ENCODE measurements around the gene LZTR1.

Gene LZTR1

DNA sequence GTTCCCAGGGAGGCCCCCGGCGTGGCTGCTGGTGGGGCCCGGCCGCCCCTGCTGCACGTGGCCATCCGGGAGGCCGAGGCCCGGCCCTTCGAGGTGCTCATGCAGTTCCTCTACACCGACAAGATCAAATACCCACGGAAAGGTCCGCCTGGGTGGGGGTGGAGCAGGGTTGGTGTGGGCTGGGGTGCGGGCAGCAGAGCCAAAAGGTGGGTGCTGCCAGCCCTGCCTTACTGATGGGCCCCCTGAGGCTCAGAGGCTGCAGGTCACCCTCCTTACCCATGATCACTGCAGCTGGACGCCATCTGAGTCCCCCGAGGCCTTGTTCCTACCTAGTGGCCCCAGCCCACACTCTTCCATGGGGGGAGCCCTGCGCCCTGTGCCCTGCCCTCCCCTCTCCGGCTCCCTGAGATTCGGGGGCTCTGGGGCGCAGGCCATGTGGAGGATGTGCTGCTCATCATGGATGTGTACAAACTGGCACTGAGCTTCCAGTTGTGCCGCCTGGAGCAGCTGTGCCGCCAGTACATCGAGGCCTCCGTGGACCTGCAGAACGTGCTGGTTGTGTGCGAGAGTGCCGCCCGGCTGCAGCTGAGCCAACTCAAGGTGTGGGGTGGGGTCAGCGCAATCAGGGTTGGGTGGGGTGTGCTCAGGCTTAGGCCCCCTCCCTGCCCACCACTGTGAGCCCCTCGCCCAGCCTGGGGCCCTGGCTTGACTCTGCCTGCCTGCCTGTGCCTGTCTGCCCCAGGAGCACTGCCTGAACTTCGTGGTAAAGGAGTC is 12.2 kb downstream of the LZTR1 start:
- TF ChIP-seq, protein P1, sequence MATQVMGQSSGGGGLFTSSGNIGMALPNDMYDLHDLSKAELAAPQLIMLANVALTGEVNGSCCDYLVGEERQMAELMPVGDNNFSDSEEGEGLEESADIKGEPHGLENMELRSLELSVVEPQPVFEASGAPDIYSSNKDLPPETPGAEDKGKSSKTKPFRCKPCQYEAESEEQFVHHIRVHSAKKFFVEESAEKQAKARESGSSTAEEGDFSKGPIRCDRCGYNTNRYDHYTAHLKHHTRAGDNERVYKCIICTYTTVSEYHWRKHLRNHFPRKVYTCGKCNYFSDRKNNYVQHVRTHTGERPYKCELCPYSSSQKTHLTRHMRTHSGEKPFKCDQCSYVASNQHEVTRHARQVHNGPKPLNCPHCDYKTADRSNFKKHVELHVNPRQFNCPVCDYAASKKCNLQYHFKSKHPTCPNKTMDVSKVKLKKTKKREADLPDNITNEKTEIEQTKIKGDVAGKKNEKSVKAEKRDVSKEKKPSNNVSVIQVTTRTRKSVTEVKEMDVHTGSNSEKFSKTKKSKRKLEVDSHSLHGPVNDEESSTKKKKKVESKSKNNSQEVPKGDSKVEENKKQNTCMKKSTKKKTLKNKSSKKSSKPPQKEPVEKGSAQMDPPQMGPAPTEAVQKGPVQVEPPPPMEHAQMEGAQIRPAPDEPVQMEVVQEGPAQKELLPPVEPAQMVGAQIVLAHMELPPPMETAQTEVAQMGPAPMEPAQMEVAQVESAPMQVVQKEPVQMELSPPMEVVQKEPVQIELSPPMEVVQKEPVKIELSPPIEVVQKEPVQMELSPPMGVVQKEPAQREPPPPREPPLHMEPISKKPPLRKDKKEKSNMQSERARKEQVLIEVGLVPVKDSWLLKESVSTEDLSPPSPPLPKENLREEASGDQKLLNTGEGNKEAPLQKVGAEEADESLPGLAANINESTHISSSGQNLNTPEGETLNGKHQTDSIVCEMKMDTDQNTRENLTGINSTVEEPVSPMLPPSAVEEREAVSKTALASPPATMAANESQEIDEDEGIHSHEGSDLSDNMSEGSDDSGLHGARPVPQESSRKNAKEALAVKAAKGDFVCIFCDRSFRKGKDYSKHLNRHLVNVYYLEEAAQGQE (IDR thresholded peaks at IDR 0.05; ENCODE audit: low read depth) = no peak
- no peak for TF ChIP-seq TEAD4 (IDR thresholded peaks at IDR 0.05)
- TF ChIP-seq FOXM1 (IDR thresholded peaks at IDR 0.05; ENCODE audit: borderline replicate concordance, low read depth) = no peak
- no peak for TF ChIP-seq ZBTB7A (IDR thresholded peaks at IDR 0.05; ENCODE audit: low read depth)
- TF ChIP-seq, protein P2, sequence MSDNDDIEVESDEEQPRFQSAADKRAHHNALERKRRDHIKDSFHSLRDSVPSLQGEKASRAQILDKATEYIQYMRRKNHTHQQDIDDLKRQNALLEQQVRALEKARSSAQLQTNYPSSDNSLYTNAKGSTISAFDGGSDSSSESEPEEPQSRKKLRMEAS (IDR thresholded peaks at IDR 0.05) = no peak
- no peak for TF ChIP-seq EGR1 (IDR thresholded peaks at IDR 0.05)
- TF ChIP-seq TAF1 (IDR thresholded peaks at IDR 0.05; ENCODE audit: low read depth) = no peak
- TF ChIP-seq NFIC (IDR thresholded peaks at IDR 0.05) = no peak
- no peak for TF ChIP-seq TCF12 (IDR thresholded peaks at IDR 0.05; ENCODE audit: low read depth)
- no peak for TF ChIP-seq CEBPB (IDR thresholded peaks at IDR 0.05)
- TF ChIP-seq RAD21 (IDR thresholded peaks at IDR 0.05; ENCODE audit: low read depth) = no peak
- TF ChIP-seq, protein P3, sequence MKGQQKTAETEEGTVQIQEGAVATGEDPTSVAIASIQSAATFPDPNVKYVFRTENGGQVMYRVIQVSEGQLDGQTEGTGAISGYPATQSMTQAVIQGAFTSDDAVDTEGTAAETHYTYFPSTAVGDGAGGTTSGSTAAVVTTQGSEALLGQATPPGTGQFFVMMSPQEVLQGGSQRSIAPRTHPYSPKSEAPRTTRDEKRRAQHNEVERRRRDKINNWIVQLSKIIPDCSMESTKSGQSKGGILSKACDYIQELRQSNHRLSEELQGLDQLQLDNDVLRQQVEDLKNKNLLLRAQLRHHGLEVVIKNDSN (IDR thresholded peaks at IDR 0.05) = no peak
- TF ChIP-seq CREB1 (IDR thresholded peaks at IDR 0.05; ENCODE audit: low read depth) = no peak
- no peak for TF ChIP-seq EP300 (IDR thresholded peaks at IDR 0.05; ENCODE audit: borderline replicate concordance)
- TF ChIP-seq YY1 (IDR thresholded peaks at IDR 0.05; ENCODE audit: low read depth) = no peak

DNA sequence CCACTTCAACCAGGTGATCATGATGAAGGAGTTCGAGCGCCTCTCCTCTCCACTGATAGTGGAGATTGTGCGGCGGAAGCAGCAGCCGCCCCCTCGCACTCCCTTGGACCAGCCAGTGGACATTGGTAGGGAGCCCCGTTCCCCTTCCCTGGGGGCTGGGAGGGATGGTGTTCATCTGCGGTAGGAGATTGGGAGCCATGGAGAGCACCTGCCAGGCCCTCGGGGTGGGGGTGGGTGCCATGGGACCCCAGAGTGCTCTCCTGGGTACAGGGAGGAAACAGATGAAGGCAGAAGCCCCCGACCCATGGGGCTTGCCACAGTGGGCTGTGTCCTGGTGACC is 12.8 kb downstream of the LZTR1 start:
- TF ChIP-seq CREB1 (IDR thresholded peaks at IDR 0.05; ENCODE audit: low read depth) (no peak), TCF12 (IDR thresholded peaks at IDR 0.05; ENCODE audit: low read depth) (no peak), CEBPB (IDR thresholded peaks at IDR 0.05) (no peak), TEAD4 (IDR thresholded peaks at IDR 0.05) (no peak), FOXM1 (IDR thresholded peaks at IDR 0.05; ENCODE audit: borderline replicate concordance, low read depth) (no peak), RAD21 (IDR thresholded peaks at IDR 0.05; ENCODE audit: low read depth) (no peak), TAF1 (IDR thresholded peaks at IDR 0.05; ENCODE audit: low read depth) (no peak), ZBTB7A (IDR thresholded peaks at IDR 0.05; ENCODE audit: low read depth) (no peak), NFIC (IDR thresholded peaks at IDR 0.05) (no peak), YY1 (IDR thresholded peaks at IDR 0.05; ENCODE audit: low read depth) (no peak), EGR1 (IDR thresholded peaks at IDR 0.05) (no peak), EP300 (IDR thresholded peaks at IDR 0.05; ENCODE audit: borderline replicate concordance) (no peak)
- TF ChIP-seq, protein P3 (IDR thresholded peaks at IDR 0.05) = no peak
- TF ChIP-seq, protein P2 (IDR thresholded peaks at IDR 0.05) = no peak
- TF ChIP-seq, protein P1 (IDR thresholded peaks at IDR 0.05; ENCODE audit: low read depth) = no peak

DNA sequence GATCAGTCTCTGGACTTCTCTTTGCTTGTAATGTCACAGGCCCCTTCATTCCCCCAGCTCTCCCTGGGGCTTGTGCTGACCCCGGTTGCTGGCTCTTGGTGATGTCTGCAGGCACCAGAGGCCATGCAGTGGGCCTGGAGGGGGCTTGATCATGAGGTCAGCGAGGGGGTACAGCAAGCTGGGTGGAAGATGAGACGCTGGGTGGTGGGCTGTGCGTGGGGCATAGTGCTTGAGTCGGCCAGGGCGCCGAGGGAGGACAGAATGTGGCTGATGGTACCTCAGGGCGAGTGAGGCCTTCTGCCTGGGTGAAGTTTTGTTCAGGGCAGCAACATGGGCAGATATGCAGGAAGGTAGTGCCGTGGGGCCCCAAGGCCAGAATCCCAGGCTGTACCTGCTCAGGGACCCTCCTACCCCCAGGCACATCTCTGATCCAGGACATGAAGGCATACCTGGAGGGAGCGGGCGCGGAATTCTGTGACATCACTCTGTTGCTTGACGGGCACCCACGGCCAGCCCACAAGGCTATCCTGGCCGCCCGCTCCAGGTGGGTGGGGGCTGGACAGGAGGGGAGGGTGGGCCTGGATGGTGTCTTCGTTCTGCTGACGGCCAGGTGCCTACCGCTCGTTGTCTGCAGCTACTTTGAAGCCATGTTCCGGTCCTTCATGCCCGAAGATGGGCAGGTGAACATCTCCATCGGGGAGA is 13.4 kb downstream of the LZTR1 start:
- TF ChIP-seq CREB1 (IDR thresholded peaks at IDR 0.05; ENCODE audit: low read depth) (no peak), TEAD4 (IDR thresholded peaks at IDR 0.05) (no peak), RAD21 (IDR thresholded peaks at IDR 0.05; ENCODE audit: low read depth) (no peak), FOXM1 (IDR thresholded peaks at IDR 0.05; ENCODE audit: borderline replicate concordance, low read depth) (no peak), YY1 (IDR thresholded peaks at IDR 0.05; ENCODE audit: low read depth) (no peak), EP300 (IDR thresholded peaks at IDR 0.05; ENCODE audit: borderline replicate concordance) (no peak), TAF1 (IDR thresholded peaks at IDR 0.05; ENCODE audit: low read depth) (no peak), CEBPB (IDR thresholded peaks at IDR 0.05) (no peak)

DNA sequence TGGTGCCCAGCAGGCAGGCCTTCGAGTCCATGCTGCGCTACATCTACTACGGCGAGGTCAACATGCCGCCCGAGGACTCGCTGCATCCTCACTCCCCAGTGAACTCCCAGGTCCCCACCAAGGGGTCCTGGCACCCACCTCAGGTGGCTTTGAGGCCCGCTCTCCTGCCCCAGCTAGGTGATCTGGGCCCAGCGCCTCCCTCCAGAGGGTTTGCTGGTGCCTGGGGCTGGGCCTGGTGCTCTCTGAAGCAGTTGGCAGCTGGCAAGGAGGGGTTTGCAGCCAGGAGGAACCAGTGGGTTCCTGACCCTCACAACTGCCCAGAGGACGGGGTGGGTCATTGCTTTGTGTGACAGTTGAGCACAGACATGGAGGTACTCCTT is 13.9 kb downstream of the LZTR1 start:
- TF ChIP-seq ZBTB7A (IDR thresholded peaks at IDR 0.05; ENCODE audit: low read depth) (no peak), EP300 (IDR thresholded peaks at IDR 0.05; ENCODE audit: borderline replicate concordance) (no peak), EGR1 (IDR thresholded peaks at IDR 0.05) (no peak), TAF1 (IDR thresholded peaks at IDR 0.05; ENCODE audit: low read depth) (no peak), CREB1 (IDR thresholded peaks at IDR 0.05; ENCODE audit: low read depth) (no peak), YY1 (IDR thresholded peaks at IDR 0.05; ENCODE audit: low read depth) (no peak), CEBPB (IDR thresholded peaks at IDR 0.05) (no peak), NFIC (IDR thresholded peaks at IDR 0.05) (no peak), FOXM1 (IDR thresholded peaks at IDR 0.05; ENCODE audit: borderline replicate concordance, low read depth) (no peak), TCF12 (IDR thresholded peaks at IDR 0.05; ENCODE audit: low read depth) (no peak), RAD21 (IDR thresholded peaks at IDR 0.05; ENCODE audit: low read depth) (no peak)
- TF ChIP-seq, protein P1 (IDR thresholded peaks at IDR 0.05; ENCODE audit: low read depth) = no peak
- TF ChIP-seq, protein P3 (IDR thresholded peaks at IDR 0.05) = no peak
- TF ChIP-seq, protein P2 (IDR thresholded peaks at IDR 0.05) = no peak
